PC-3 (cell line): Measurements from ENCODE around the gene RBM20. TPM values are rescaled to one million over a fixed set of nuclear protein-coding genes. Genes with fewer than 3 reads are reported as not detected.

Experiments
- ATAC-seq: fragments of 200-7000 bp; cut with Tn5 transposase; 2 replicates; pipeline ENCODE4 v1.9.1; 2020; ENCODE audit warnings: mild to moderate bottlenecking, moderate library complexity
- BruUV-seq: library from RNA; stranded (reverse); fragments of 400-500 nt; replicated peaks from 2 replicates; lab custom pipeline; 2021; lab: Mats Ljungman, UMichigan
- CTCF ChIA-PET: fragments of 300-600 bp; sonication (Branson Sonifier 250); formaldehyde crosslinking; loops from one replicate; lab custom pipeline; 2022; ENCODE audit warnings: antibody characterized with exemption; lab: Charles Lee
- POLR2A ChIA-PET: fragments of 300-600 bp; sonication (Branson Sonifier 250); formaldehyde crosslinking; loops from one replicate; lab custom pipeline; 2022; ENCODE audit warnings: antibody characterized with exemption; ENCODE audit not compliant: unreplicated experiment; lab: Charles Lee
- DNase-seq: peaks from one replicate; pipeline ENCODE4 v3.0.0-alpha.2; 2015
- H2AFZ ChIP-seq: fragments of 300-600 bp; sonication (generic); 2 replicates; pipeline ENCODE4 v1.6.0; 2016; ENCODE audit warnings: antibody characterized with exemption, low read length
- H3F3A ChIP-seq: fragments of 300-600 bp; sonication (generic); one replicate; pipeline ENCODE4 v1.6.0; 2017; ENCODE audit warnings: antibody characterized with exemption, low read length, control low read depth, mild to moderate bottlenecking; ENCODE audit not compliant: unreplicated experiment
- H3K27ac ChIP-seq: fragments of 300-600 bp; sonication (generic); 2 replicates; pipeline ENCODE4 v1.5.1; 2016; ENCODE audit warnings: mild to moderate bottlenecking, low read length
- H3K27me3 ChIP-seq: fragments of 300-600 bp; sonication (generic); 2 replicates; pipeline ENCODE4 v1.6.1; 2016; ENCODE audit warnings: low read length, mixed read lengths
- H3K36me3 ChIP-seq: fragments of 300-600 bp; sonication (generic); 2 replicates; pipeline ENCODE4 v1.6.1; 2016; ENCODE audit warnings: low read depth, mixed run types, low read length, mixed read lengths
- H3K4me1 ChIP-seq: fragments of 300-600 bp; sonication (generic); 2 replicates; pipeline ENCODE4 v1.5.1; 2016; ENCODE audit warnings: low read length; ENCODE audit not compliant: insufficient read depth
- H3K4me2 ChIP-seq: fragments of 300-600 bp; sonication (generic); 2 replicates; pipeline ENCODE4 v1.6.0; 2016; ENCODE audit warnings: low read length
- H3K4me3 ChIP-seq: fragments of 300-600 bp; sonication (generic); 2 replicates; pipeline ENCODE4 v1.5.1; 2016; ENCODE audit warnings: mild to moderate bottlenecking, low read length, mixed read lengths
- H3K79me2 ChIP-seq: fragments of 300-600 bp; sonication (generic); 2 replicates; pipeline ENCODE4 v1.6.1; 2017; ENCODE audit warnings: low read length, mixed read lengths
- H3K9ac ChIP-seq: fragments of 300-600 bp; sonication (generic); 2 replicates; pipeline ENCODE4 v1.6.0; 2016; ENCODE audit warnings: mild to moderate bottlenecking, low read length
- H3K9me2 ChIP-seq: fragments of 300-600 bp; sonication (generic); replicated peaks from 2 replicates; pipeline ENCODE4 v1.6.1; 2016; ENCODE audit warnings: mixed run types, low read length, mixed read lengths
- H3K9me3 ChIP-seq: fragments of 300-600 bp; sonication (generic); 2 replicates; pipeline ENCODE4 v1.6.1; 2016; ENCODE audit warnings: low read length, mixed read lengths
- H4K20me1 ChIP-seq: fragments of 300-600 bp; sonication (generic); 2 replicates; pipeline ENCODE4 v1.6.1; 2016; ENCODE audit warnings: low read length, mixed read lengths
- CTCF ChIP-seq: fragments of 300-600 bp; sonication (generic); conservative IDR thresholded peaks from 2 replicates; pipeline ENCODE4 v1.5.1; 2017; ENCODE audit warnings: antibody characterized with exemption, low read depth, mild to moderate bottlenecking, low read length
- EZH2 ChIP-seq: fragments of 300-600 bp; sonication (generic); IDR thresholded peaks from one replicate; pipeline ENCODE4 v1.6.1; 2017; ENCODE audit warnings: antibody characterized with exemption, mild to moderate bottlenecking, low read length; ENCODE audit not compliant: unreplicated experiment
- EZH2phosphoT487 ChIP-seq: fragments of 300-600 bp; sonication (generic); IDR thresholded peaks from 2 replicates; pipeline ENCODE4 v1.6.1; 2018; ENCODE audit warnings: mild to moderate bottlenecking, antibody characterized with exemption, low read length, borderline replicate concordance
- intact Hi-C: fragments of 100-400 bp; cut with micrococcal nuclease; formaldehyde crosslinking; loops from 2 replicates; pipeline ENCODE4 v1.9.0; 2023
- total RNA-seq: library from RNA; depleted of rRNA; stranded (reverse); fragments of >200 nt; gene quantifications from 2 replicates; pipeline ENCODE4 v1.2.3, GENCODE V29; 2014

Gene RBM20
- total RNA-seq, 1 experiment from 2014 or later, result 0.40 TPM

GRCh38 chr10:110863361-110863760, 219.2 kb downstream of the RBM20 start:
- Histone ChIP-seq H3K4me2 (no peak overlapping the region), H4K20me1 (no peaks in the 10 kb centered on the region), H3K9me3 (no peaks in the 10 kb centered on the region), H3K27ac (no peak overlapping the region), H2AFZ (no peak overlapping the region), H3K4me3 (no peak overlapping the region), H3K36me3 (no peaks in the 10 kb centered on the region), H3K4me1 (peaks cover 20% of the 10 kb centered on the region), H3K27me3 (no peaks in the 10 kb centered on the region), H3K9ac (no peak overlapping the region), H3F3A (no peaks in the 10 kb centered on the region), H3K9me2 (no peaks in the 10 kb centered on the region), H3K79me2 (no peaks in the 10 kb centered on the region)
- CTCF ChIA-PET, result no interaction called here
- no peak for DNase-seq
- intact Hi-C loops, result no loop called here
- TF ChIP-seq EZH2, result no peak
- TF ChIP-seq EZH2phosphoT487, result no peak
- no peak for TF ChIP-seq CTCF
- BruUV-seq, result no TSS peak
- no peak for ATAC-seq
- POLR2A ChIA-PET, result no interaction called here

- Histone ChIP-seq H3K9me2 (no peaks in the 10 kb centered on the region), H4K20me1 (no peaks in the 10 kb centered on the region), H3F3A (no peaks in the 10 kb centered on the region), H3K9me3 (no peaks in the 10 kb centered on the region), H2AFZ (no peak overlapping the region), H3K4me3 (no peak overlapping the region), H3K27ac (no peak overlapping the region), H3K9ac (no peak overlapping the region), H3K79me2 (no peaks in the 10 kb centered on the region), H3K4me2 (no peak overlapping the region), H3K4me1 (peaks cover 20% of the 10 kb centered on the region), H3K36me3 (no peaks in the 10 kb centered on the region), H3K27me3 (no peaks in the 10 kb centered on the region)
- no peak for ATAC-seq
- ChIA-PET CTCF (no interaction called here), POLR2A (no interaction called here)
- DNase-seq, result no peak
- intact Hi-C loops, result no loop called here
- BruUV-seq, result no TSS peak
- TF ChIP-seq EZH2 (no peak), EZH2phosphoT487 (no peak), CTCF (no peak)
These were observed 219.8 kb downstream of the RBM20 start for GRCh38 chr10:110863956-110864355.

- Histone ChIP-seq H3K36me3 (no peaks in the 10 kb centered on the region), H3K9me2 (no peaks in the 10 kb centered on the region), H3K4me2 (peak overlapping the region; percentile 73), H3K9me3 (no peaks in the 10 kb centered on the region), H3K4me3 (no peak overlapping the region), H3K4me1 (peaks cover 20% of the 10 kb centered on the region), H3K79me2 (no peaks in the 10 kb centered on the region), H4K20me1 (no peaks in the 10 kb centered on the region), H3K27me3 (no peaks in the 10 kb centered on the region), H3F3A (no peaks in the 10 kb centered on the region), H3K27ac (peak overlapping the region; percentile 74), H3K9ac (no peak overlapping the region), H2AFZ (peak overlapping the region; percentile 36; the same call in 1 of the 2 replicates)
- intact Hi-C loops, result loop anchor here (5.0 kb wide), 1 partner anchor 42 kb away; no protein-coding TSS in a partner anchor
- no peak for DNase-seq
- no peak for TF ChIP-seq CTCF
- TF ChIP-seq EZH2phosphoT487, result no peak
- no peak for TF ChIP-seq EZH2
- CTCF ChIA-PET, result interaction anchor here (0.7 kb wide), 1 partner anchor 65 kb away, joined by 3 read pairs; no protein-coding TSS in a partner anchor
- no peak for ATAC-seq
- no TSS peak for BruUV-seq
- POLR2A ChIA-PET, result no interaction called here
These were observed 220.6 kb downstream of the RBM20 start for GRCh38 chr10:110864662-110865140.
